CD4-positive, alpha-beta T cell treated with Interferon gamma for 1 hour (primary cell): Measurements from ENCODE around the gene ATP5F1D.
"Not testable (repeated sequence)": the region's sequence is repeated elsewhere in the genome, so short reads cannot be mapped to it uniquely, and the experiment has no call there.

Experiments used
- DNase-seq: peaks from one replicate; pipeline ENCODE4 v3.0.0-alpha.2; 2020

The ATP5F1D gene

GRCh38 chr19:1241417-1242095, at the start of gene ATP5F1D:
ATP5F1D (plus strand) TSS chr19:1241751; CDS start chr19:1241851, 100 bp downstream.
- DNase-seq = peak; percentile 92

- DNase-seq = no peak
Observed at GRCh38 chr19:1199531-1199930, 42.0 kb upstream of the ATP5F1D start.

- DNase-seq = not testable (repeated sequence)
Observed at GRCh38 chr19:1200614-1201013, 40.9 kb upstream of the ATP5F1D start.

GRCh38 chr19:1205114-1206099, 36.1 kb upstream of the ATP5F1D start, which contains the start of gene STK11:
STK11 (plus strand) TSS chr19:1205778; CDS start chr19:1206914, 1,136 bp downstream.
- peak; percentile 99 for DNase-seq

GRCh38 chr19:1206150-1206863, 35.2 kb upstream of the ATP5F1D start:
- no peak for DNase-seq

- peak; percentile 36 for DNase-seq
Observed at GRCh38 chr19:1206864-1207450, 34.6 kb upstream of the ATP5F1D start.

GRCh38 chr19:1208830-1209229, 32.7 kb upstream of the ATP5F1D start:
- not testable (repeated sequence) for DNase-seq

- DNase-seq = no peak
Observed at GRCh38 chr19:1210227-1210538, 31.4 kb upstream of the ATP5F1D start.

GRCh38 chr19:1211494-1212234, 29.9 kb upstream of the ATP5F1D start:
- no peak for DNase-seq

- DNase-seq = peak; percentile 81
Observed at GRCh38 chr19:1213391-1214286, 27.9 kb upstream of the ATP5F1D start.

- no peak for DNase-seq
Observed at GRCh38 chr19:1214299-1214861, 27.2 kb upstream of the ATP5F1D start.

GRCh38 chr19:1214862-1215731, 26.5 kb upstream of the ATP5F1D start:
- no peak for DNase-seq

- DNase-seq = no peak
Observed at GRCh38 chr19:1216756-1217155, 24.8 kb upstream of the ATP5F1D start.

- no peak for DNase-seq
Observed at GRCh38 chr19:1217366-1217765, 24.2 kb upstream of the ATP5F1D start.

- no peak for DNase-seq
Observed at GRCh38 chr19:1218751-1219567, 22.6 kb upstream of the ATP5F1D start.

GRCh38 chr19:1219786-1220476, 21.6 kb upstream of the ATP5F1D start:
- DNase-seq = no peak

- no peak for DNase-seq
Observed at GRCh38 chr19:1220477-1220930, 21.0 kb upstream of the ATP5F1D start.
